ENCODE measurements around the gene PRDM16. TPM values are rescaled to one million over a fixed set of nuclear protein-coding genes. Genes with fewer than 3 reads are reported as not detected.

The PRDM16 gene
- total RNA-seq, 1 donor = 6.5 TPM

GRCh38 chr1:3219005-3219790 lies 150.2 kb downstream of the PRDM16 start:
- H3K27me3 ChIP-seq (ENCODE audit: insufficient read depth, low read length) = peaks cover 3% of the 10 kb centered on the region
- H3K4me1 ChIP-seq (ENCODE audit: insufficient read depth, low read length) = peaks cover 12% of the 10 kb centered on the region
- H3K4me2 ChIP-seq (ENCODE audit: insufficient read depth, low read length) = peak overlapping the region; percentile 73
- H3K36me3 ChIP-seq (ENCODE audit: insufficient read depth, low read length) = no peaks in the 10 kb centered on the region
- peak overlapping the region; percentile 43 for H3K4me3 ChIP-seq (ENCODE audit: insufficient read depth, low read length)
- no peaks in the 10 kb centered on the region for H3K9me3 ChIP-seq (ENCODE audit: low read depth, low read length)
- TF ChIP-seq, protein P1, sequence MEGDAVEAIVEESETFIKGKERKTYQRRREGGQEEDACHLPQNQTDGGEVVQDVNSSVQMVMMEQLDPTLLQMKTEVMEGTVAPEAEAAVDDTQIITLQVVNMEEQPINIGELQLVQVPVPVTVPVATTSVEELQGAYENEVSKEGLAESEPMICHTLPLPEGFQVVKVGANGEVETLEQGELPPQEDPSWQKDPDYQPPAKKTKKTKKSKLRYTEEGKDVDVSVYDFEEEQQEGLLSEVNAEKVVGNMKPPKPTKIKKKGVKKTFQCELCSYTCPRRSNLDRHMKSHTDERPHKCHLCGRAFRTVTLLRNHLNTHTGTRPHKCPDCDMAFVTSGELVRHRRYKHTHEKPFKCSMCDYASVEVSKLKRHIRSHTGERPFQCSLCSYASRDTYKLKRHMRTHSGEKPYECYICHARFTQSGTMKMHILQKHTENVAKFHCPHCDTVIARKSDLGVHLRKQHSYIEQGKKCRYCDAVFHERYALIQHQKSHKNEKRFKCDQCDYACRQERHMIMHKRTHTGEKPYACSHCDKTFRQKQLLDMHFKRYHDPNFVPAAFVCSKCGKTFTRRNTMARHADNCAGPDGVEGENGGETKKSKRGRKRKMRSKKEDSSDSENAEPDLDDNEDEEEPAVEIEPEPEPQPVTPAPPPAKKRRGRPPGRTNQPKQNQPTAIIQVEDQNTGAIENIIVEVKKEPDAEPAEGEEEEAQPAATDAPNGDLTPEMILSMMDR (IDR thresholded peaks at IDR 0.05; ENCODE audit: extremely low read depth, low read depth, low read length) = no peak
- no peak overlapping the region for H2AFZ ChIP-seq (ENCODE audit: low read length)
- DNase-seq (ENCODE audit: insufficient read length, low spot score, missing footprints) = peak; percentile 99
- peaks cover 33% of the 10 kb centered on the region for H4K20me1 ChIP-seq (ENCODE audit: insufficient read depth, low read length)
- H3K27ac ChIP-seq (ENCODE audit: low read depth, low read length) = no peak overlapping the region
- no peaks in the 10 kb centered on the region for H3K79me2 ChIP-seq (ENCODE audit: insufficient read depth, low read length)

- peaks cover 7% of the 10 kb centered on the region for H3K27me3 ChIP-seq (ENCODE audit: insufficient read depth, low read length)
- peaks cover 33% of the 10 kb centered on the region for H4K20me1 ChIP-seq (ENCODE audit: insufficient read depth, low read length)
- H3K36me3 ChIP-seq (ENCODE audit: insufficient read depth, low read length) = no peaks in the 10 kb centered on the region
- H2AFZ ChIP-seq (ENCODE audit: low read length) = no peak overlapping the region
- H3K4me1 ChIP-seq (ENCODE audit: insufficient read depth, low read length) = peaks cover 12% of the 10 kb centered on the region
- peak overlapping the region; percentile 73 for H3K4me2 ChIP-seq (ENCODE audit: insufficient read depth, low read length)
- TF ChIP-seq, protein P1 (IDR thresholded peaks at IDR 0.05; ENCODE audit: extremely low read depth, low read depth, low read length) = no peak
- no peaks in the 10 kb centered on the region for H3K9me3 ChIP-seq (ENCODE audit: low read depth, low read length)
- no peak overlapping the region for H3K27ac ChIP-seq (ENCODE audit: low read depth, low read length)
- H3K4me3 ChIP-seq (ENCODE audit: insufficient read depth, low read length) = no peak overlapping the region
- H3K79me2 ChIP-seq (ENCODE audit: insufficient read depth, low read length) = no peaks in the 10 kb centered on the region
- DNase-seq (ENCODE audit: insufficient read length, low spot score, missing footprints) = no peak
These were observed 150.9 kb downstream of the PRDM16 start for GRCh38 chr1:3219791-3220467.

DNA sequence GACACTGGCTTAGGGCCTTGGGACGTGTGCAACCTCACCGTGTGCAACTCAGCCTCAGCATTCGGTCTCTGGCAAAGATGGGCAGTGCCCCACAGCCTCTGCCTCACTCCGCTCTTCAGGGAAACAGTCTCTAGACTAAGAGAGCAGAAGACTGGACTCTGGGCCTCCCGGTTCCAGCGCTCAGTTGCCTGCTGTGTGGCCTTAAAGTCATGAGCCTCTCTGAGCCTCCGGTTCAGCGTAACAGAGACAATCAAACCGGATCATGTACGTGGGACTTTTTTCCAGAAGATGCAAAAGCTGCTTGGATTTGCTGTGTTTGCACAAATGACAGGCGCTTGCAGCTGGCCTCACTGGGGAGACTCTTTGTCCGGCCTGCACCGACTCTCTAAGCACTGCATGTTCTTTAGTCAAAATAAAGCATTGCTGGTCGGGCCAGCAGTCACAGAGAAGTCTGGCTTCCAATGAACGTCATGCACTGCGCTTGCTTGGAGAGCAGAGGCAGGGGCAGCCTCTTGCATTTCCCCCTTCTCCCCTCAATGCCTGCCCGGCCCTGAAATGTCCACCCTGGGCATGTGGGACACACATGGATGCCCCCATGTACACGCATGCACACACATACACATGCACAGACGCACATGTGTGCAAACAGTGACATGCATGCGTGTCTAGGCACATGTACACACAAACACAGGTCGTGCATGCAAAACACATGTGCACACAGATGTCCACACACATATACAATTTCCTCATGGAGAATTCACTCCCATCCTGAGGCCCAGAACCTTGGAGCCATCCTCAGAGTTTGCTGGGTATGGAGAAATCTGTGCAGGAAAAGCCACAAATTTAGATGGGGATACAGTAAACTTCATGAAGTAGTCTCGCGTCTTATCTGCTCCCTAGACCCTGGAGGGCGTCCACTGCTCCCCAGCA lies 152.4 kb downstream of the PRDM16 start:
- no peaks in the 10 kb centered on the region for H3K36me3 ChIP-seq (ENCODE audit: insufficient read depth, low read length)
- no peak for DNase-seq (ENCODE audit: insufficient read length, low spot score, missing footprints)
- H3K4me2 ChIP-seq (ENCODE audit: insufficient read depth, low read length) = no peak overlapping the region
- TF ChIP-seq, protein P1 (IDR thresholded peaks at IDR 0.05; ENCODE audit: extremely low read depth, low read depth, low read length) = no peak
- no peak overlapping the region for H3K4me3 ChIP-seq (ENCODE audit: insufficient read depth, low read length)
- no peaks in the 10 kb centered on the region for H3K79me2 ChIP-seq (ENCODE audit: insufficient read depth, low read length)
- H3K9me3 ChIP-seq (ENCODE audit: low read depth, low read length) = no peaks in the 10 kb centered on the region
- peaks cover 12% of the 10 kb centered on the region for H3K4me1 ChIP-seq (ENCODE audit: insufficient read depth, low read length)
- peaks cover 7% of the 10 kb centered on the region for H3K27me3 ChIP-seq (ENCODE audit: insufficient read depth, low read length)
- H3K27ac ChIP-seq (ENCODE audit: low read depth, low read length) = no peak overlapping the region
- no peak overlapping the region for H2AFZ ChIP-seq (ENCODE audit: low read length)
- peaks cover 31% of the 10 kb centered on the region for H4K20me1 ChIP-seq (ENCODE audit: insufficient read depth, low read length)

Data from osteoblast (primary cell).